Effector memory CD4-positive, alpha-beta T cell (primary cell): ENCODE results near the gene S100A6.
"Not testable (repeated sequence)": the region's sequence is repeated elsewhere in the genome, so short reads cannot be mapped to it uniquely, and the experiment has no call there.

ENCODE experiments used
- DNase-seq, 3 donors: peaks; one replicate each; pipeline ENCODE4 v3.0.0-alpha.2; 2020
- H3K27ac ChIP-seq: 2 replicates; pipeline ENCODE4 v1.7.0; 2013; ENCODE audit warnings: mild to moderate bottlenecking, low read length, moderate library complexity; ENCODE audit not compliant: insufficient read depth, poor library complexity, severe bottlenecking
- H3K27me3 ChIP-seq: replicated peaks from 2 replicates; pipeline ENCODE4 v1.7.0; 2013; ENCODE audit warnings: mild to moderate bottlenecking, low read length; ENCODE audit not compliant: insufficient read depth, control insufficient read depth, poor library complexity, severe bottlenecking
- H3K36me3 ChIP-seq: 2 replicates; pipeline ENCODE4 v1.7.0; 2013; ENCODE audit warnings: mild to moderate bottlenecking, low read length, moderate library complexity; ENCODE audit not compliant: control insufficient read depth, insufficient read depth
- H3K4me1 ChIP-seq: 2 replicates; pipeline ENCODE4 v1.7.0; 2013; ENCODE audit warnings: low read length, mild to moderate bottlenecking; ENCODE audit not compliant: control insufficient read depth, insufficient read depth, poor library complexity, severe bottlenecking
- H3K4me3 ChIP-seq: 2 replicates; pipeline ENCODE4 v1.7.0; 2013; ENCODE audit warnings: low read length, low read depth, mild to moderate bottlenecking; ENCODE audit not compliant: insufficient read depth, poor library complexity, severe bottlenecking
- H3K9me3 ChIP-seq: 2 replicates; pipeline ENCODE4 v1.7.0; 2013; ENCODE audit warnings: mild to moderate bottlenecking, low read length, moderate library complexity; ENCODE audit not compliant: control insufficient read depth
- total RNA-seq, 3 donors: gene quantifications; one replicate each; lab custom pipeline; 2026; lab: John Stamatoyannopoulos, UW

S100A6 gene
- total RNA-seq: 149 to 219 (median 182) reads per million in 3 donors

DNA sequence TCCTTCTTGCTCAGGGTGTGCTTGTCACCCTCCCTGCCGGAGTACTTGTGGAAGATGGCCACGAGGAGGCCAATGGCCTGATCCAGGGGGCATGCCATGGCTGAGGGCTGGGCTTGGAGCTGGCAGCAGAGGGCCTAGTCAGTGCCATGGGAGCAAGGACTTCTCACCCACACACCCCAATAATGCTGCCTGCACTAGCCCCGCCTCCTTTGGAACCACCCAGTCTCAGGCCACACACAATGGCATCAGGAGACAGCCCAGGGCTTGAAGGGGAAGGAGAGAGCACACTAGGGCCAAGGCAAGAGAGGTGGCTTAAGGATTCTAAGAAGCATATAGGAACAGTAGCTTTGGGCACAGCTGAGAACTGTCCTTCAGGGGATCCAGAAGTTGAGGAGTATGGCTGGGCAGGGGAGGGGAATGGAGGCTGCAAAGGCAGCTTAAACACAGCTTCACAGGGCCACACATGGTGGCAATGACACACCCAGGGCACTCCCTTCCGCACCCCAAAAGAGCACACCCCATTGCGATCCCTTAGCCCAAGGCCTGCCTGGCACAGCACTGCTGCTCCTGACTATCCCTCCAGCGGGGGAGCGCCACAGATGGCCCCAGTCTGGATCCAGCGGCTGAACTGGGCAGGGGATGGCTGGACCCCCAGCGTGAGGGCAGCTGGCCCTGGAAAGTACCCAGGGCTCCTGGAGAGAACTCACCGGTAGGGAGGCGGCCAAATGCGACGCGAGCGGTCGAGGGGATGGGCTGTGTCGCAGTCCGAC is at the start of gene S100A6:
Gene S100A6, minus strand, starts transcription at position 750 of the 770 bp plus-strand sequence. Its CDS starts 652 bp downstream, at position 98.
- DNase-seq: peak in 2 of 3 donors; percentile 25 to 33
- H3K36me3 ChIP-seq: peaks cover 5% of the 10 kb centered on the region
- no peaks in the 10 kb centered on the region for H3K9me3 ChIP-seq
- peaks cover 63% of the 10 kb centered on the region for H3K4me1 ChIP-seq
- peak within 1 kb of the TSS; percentile 91 for H3K4me3 ChIP-seq
- H3K27ac ChIP-seq: peak within 1 kb of the TSS; percentile 97
- H3K27me3 ChIP-seq: no peaks in the 10 kb centered on the region

DNA sequence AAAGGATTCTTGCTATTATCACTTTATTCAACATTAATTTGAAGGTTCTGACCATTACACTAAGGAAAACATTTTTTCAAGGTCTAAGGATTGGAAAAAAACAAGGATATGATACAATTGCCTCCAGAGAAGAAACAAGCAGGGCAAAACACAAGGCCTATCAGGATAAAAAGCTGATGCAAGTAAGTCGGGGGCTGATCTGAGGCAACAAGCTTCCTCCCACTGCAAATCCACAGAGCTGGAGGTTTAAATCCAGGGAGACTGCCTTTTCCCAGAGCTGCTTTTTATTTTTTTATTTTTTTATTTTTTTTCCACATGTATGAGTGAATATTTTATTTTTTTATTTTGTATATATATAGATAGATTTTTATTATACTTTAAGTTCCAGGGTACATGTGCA is 49.2 kb upstream of the S100A6 start:
- H3K4me3 ChIP-seq: no peak overlapping the region
- no peaks in the 10 kb centered on the region for H3K27me3 ChIP-seq
- H3K4me1 ChIP-seq: no peaks in the 10 kb centered on the region
- no peaks in the 10 kb centered on the region for H3K9me3 ChIP-seq
- H3K36me3 ChIP-seq: no peaks in the 10 kb centered on the region
- no peak overlapping the region for H3K27ac ChIP-seq
- DNase-seq: no peak

DNA sequence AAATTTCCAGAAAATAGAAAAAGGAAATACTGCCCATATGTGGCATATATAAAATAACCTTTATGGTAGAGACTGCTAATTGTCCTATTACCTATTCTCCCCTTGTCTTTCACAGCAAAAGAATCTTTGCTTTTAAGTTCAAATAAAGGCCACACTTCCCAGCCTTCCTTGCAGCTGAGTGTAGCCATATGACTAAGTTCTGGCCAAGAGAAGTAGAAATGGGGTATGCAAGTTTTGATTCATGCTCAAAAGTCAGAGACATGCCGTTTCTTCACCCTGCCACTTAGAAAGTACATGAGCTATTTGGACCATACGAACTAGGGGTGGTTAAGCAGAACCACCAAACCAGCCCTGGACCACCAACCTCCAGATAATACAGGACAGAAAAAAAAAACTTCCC is 48.2 kb upstream of the S100A6 start:
- no peaks in the 10 kb centered on the region for H3K9me3 ChIP-seq
- no peak overlapping the region for H3K4me3 ChIP-seq
- H3K27me3 ChIP-seq: no peaks in the 10 kb centered on the region
- no peaks in the 10 kb centered on the region for H3K36me3 ChIP-seq
- H3K4me1 ChIP-seq: no peaks in the 10 kb centered on the region
- H3K27ac ChIP-seq: no peak overlapping the region
- DNase-seq: no peak

DNA sequence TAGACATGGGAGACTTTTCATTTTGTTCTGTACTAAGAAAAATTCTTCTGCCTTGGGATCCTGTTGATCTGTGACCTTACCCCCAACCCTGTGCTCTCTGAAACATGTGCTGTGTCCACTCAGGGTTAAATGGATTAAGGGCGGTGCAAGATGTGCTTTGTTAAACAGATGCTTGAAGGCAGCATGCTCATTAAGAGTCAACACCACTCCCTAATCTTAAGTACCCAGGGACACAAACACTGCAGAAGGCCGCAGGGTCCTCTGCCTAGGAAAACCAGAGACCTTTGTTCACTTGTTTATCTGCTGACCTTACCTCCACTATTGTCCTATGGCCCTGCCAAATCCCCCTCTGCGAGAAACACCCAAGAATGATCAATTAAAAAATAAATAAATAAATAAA is 47.7 kb upstream of the S100A6 start:
- not testable (repeated sequence) for H3K4me1 ChIP-seq, DNase-seq, H3K36me3 ChIP-seq, H3K27me3 ChIP-seq, H3K4me3 ChIP-seq, H3K9me3 ChIP-seq, H3K27ac ChIP-seq

DNA sequence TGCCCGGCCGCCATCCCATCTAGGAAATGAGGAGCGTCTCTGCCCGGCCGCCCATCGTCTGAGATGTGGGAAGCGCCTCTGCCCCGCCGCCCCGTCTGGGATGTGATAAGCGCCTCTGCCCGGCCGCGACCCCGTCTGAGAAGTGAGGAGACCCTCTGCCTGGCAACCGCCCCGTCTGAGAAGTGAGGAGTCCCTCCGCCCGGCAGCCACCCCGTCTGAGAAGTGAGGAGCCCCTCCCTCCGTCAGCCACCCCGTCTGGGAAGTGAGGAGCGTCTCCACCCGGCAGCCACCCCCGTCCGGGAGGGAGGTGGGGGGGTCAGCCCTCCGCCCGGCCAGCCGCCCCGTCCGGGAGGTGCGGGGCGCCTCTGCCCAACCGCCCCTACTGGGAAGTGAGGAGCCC is 47.0 kb upstream of the S100A6 start:
- not testable (repeated sequence) for H3K27ac ChIP-seq, H3K9me3 ChIP-seq

DNA sequence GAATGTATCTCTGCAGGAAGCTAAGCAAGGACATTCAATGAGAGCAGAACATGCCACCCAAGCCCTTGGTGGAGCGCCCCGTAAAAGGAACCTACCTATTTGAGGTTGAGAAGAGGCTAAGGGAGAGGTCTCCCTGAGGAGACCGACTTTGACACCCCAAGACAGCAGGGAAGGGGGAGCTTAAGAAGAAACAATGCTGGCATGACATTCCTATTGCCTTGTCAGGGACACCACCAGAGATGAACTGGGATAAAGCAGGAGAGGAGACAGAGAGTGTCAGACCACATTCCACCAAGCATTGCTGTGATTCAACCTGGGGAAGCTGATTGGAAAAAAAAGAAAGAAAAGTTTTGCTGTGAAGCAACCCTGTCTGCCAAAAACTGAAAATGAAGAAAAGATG is 43.1 kb upstream of the S100A6 start:
- DNase-seq: no peak
- Histone ChIP-seq H3K4me3 (no peak overlapping the region), H3K4me1 (no peaks in the 10 kb centered on the region), H3K27me3 (no peaks in the 10 kb centered on the region), H3K36me3 (no peaks in the 10 kb centered on the region), H3K27ac (no peak overlapping the region), H3K9me3 (no peaks in the 10 kb centered on the region)

More for the DNA sequence above, 47.0 kb upstream of the S100A6 start:
- not testable (repeated sequence) for H3K4me3 ChIP-seq, DNase-seq, H3K4me1 ChIP-seq, H3K36me3 ChIP-seq, H3K27me3 ChIP-seq

DNA sequence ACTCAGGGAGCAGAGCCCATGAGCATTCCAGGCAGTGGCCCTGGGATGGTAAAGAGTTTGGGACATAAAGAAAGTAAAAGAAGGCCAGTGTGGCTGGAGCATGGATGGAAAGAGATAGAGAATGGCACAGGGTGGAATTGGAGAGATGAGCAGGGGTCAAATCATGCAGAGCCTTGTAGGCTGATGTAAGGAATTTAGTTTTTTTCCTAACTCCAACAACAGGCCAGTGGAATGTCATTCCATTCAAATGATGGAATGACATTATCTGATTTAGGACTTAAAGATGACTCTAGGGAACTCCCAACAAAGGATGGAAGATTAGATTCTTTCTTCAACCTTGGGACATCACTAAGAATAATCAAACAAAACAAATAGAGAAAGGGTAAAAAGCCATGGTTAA is 42.7 kb upstream of the S100A6 start:
- no peak overlapping the region for H3K4me3 ChIP-seq
- H3K4me1 ChIP-seq: no peaks in the 10 kb centered on the region
- H3K36me3 ChIP-seq: no peaks in the 10 kb centered on the region
- no peaks in the 10 kb centered on the region for H3K27me3 ChIP-seq
- no peak overlapping the region for H3K27ac ChIP-seq
- H3K9me3 ChIP-seq: no peaks in the 10 kb centered on the region
- no peak for DNase-seq

DNA sequence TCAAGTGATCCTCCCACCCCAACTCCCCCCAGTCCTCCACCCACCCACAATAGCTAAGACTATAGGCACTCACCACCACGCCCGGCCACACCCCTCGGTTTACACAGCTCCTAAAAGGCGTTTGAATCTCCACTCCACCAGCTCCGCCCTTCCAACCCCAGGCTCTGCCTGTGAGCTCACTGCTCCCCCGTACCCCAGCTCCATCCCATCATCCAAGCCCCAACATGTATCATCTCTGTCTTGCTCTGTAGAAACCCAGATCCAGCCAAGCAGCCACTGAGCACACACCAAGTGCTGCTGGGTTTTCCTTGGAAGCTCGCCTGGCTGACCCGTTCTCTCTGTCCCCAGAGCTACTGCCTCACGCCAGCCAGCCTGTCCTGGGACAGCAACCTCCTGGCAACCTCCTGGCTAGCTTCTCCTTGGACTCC is 41.8 kb upstream of the S100A6 start:
- no peak overlapping the region for H3K4me3 ChIP-seq
- no peak overlapping the region for H3K27ac ChIP-seq
- no peaks in the 10 kb centered on the region for H3K9me3 ChIP-seq
- H3K4me1 ChIP-seq: no peaks in the 10 kb centered on the region
- no peaks in the 10 kb centered on the region for H3K36me3 ChIP-seq
- DNase-seq: no peak
- H3K27me3 ChIP-seq: no peaks in the 10 kb centered on the region

DNA sequence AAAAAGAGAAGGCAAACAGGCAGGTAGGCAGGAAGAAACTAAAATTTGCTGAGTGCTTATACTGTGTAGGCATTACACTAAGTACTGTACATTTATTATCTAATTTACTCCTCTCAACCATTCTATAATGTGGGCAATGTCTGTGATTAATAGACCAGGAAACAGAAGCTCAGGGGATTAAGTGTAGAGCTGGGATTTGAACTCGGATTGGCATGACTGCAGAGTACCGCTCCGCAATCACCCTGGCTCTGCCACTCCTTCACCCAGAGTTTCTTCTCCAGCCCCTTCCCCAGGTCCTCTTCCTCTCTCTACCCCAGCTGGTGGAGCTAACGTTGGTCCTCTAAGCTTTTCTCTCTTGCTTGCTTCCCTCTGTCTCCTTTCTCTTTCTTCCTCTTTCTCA is 41.3 kb upstream of the S100A6 start:
- no peaks in the 10 kb centered on the region for H3K4me1 ChIP-seq
- no peaks in the 10 kb centered on the region for H3K9me3 ChIP-seq
- H3K27ac ChIP-seq: no peak overlapping the region
- H3K27me3 ChIP-seq: no peaks in the 10 kb centered on the region
- no peak overlapping the region for H3K4me3 ChIP-seq
- DNase-seq: no peak
- H3K36me3 ChIP-seq: no peaks in the 10 kb centered on the region

DNA sequence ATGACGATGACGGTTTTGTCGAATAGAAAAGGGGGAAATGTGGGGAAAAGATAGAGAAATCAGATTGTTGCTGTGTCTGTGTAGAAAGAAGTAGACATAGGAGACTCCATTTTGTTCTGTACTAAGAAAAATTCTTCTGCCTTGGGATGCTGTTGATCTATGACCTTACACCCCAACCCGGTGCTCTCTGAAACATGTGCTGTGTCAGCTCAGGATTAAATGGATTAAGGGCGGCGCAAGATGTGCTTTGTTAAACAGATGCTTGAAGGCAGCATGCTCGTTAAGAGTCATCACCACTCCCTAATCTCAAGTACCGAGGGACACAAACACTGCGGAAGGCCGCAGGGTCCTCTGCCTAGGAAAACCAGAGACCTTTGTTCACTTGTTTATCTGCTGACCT is 39.7 kb upstream of the S100A6 start:
- not testable (repeated sequence) for H3K27me3 ChIP-seq, H3K9me3 ChIP-seq, H3K4me1 ChIP-seq, DNase-seq, H3K36me3 ChIP-seq, H3K27ac ChIP-seq, H3K4me3 ChIP-seq
